Tibial artery (tissue), 4 donors: ENCODE results near the gene SLC25A24.

Source experiments
- DNase-seq, 2 donors: peaks; one replicate each; pipeline ENCODE4 v3.0.0-alpha.2; 2019
- H3K27ac ChIP-seq, 2 donors: fragments of 200-600 bp; sonication (generic) in 1 of 2; 1 replicate in 1 of 2; 2 replicates in 1 of 2; pipeline ENCODE4 v1.5.1; 2018 to 2019; ENCODE audit warnings: mild to moderate bottlenecking in 1 of 2
- H3K27me3 ChIP-seq, 2 donors: fragments of 200-600 bp; sonication (generic) in 1 of 2; one replicate each; pipeline versions ENCODE4 v1.5.1 to v1.6.0; 2016 to 2019
- H3K36me3 ChIP-seq, 3 donors: fragments of 200-600 bp; sonication (generic) in 2 of 3; one replicate each; pipeline ENCODE4 v1.5.1; 2016 to 2019; ENCODE audit warnings: mild to moderate bottlenecking in 2 of 3
- H3K4me1 ChIP-seq, 4 donors: fragments of 200-600 bp; sonication (generic) in 2 of 4; 1 replicate in 3 of 4; 2 replicates in 1 of 4; pipeline ENCODE4 v1.5.1; 2016 to 2019
- H3K4me3 ChIP-seq, 2 donors: fragments of 200-600 bp; sonication (generic) in 1 of 2; 1 replicate in 1 of 2; 2 replicates in 1 of 2; pipeline ENCODE4 v1.5.1; 2018 to 2019; ENCODE audit warnings: mild to moderate bottlenecking in 2 of 2
- H3K9me3 ChIP-seq, 3 donors: fragments of 200-600 bp; sonication (generic) in 1 of 3; one replicate each; pipeline ENCODE4 v1.5.1; 2016 to 2019
- CTCF ChIP-seq, 2 experiments: fragments of 200-600 bp in 1 of 2; fragments of 450-650 bp in 1 of 2; IDR thresholded peaks; one replicate each; pipeline ENCODE4 v1.5.1; 2017 to 2019; ENCODE audit warnings: antibody characterized with exemption in 2 of 2, mild to moderate bottlenecking in 1 of 2, moderate library complexity in 1 of 2
- intact Hi-C: fragments of 100-400 bp; cut with DNase I; formaldehyde crosslinking; loops from one replicate; pipeline ENCODE4 v1.15.0; 2023; ENCODE audit warnings: low total_unique reads

SLC25A24 gene

GRCh38 chr1:108106775-108107174 lies 93.4 kb downstream of the SLC25A24 start:
- no peaks in the 10 kb centered on the region for H3K4me1 ChIP-seq
- H3K27ac ChIP-seq = no peak overlapping the region
- TF ChIP-seq CTCF (IDR thresholded peaks at IDR 0.05) = no peak
- no peak overlapping the region for H3K4me3 ChIP-seq
- intact Hi-C loops = no loop called here
- no peaks in the 10 kb centered on the region for H3K36me3 ChIP-seq
- H3K27me3 ChIP-seq = no peaks in the 10 kb centered on the region
- DNase-seq = no peak
- H3K9me3 ChIP-seq = peaks cover 0 to 11% (median 0%) of the 10 kb centered on the region in 3 donors

- intact Hi-C loops = no loop called here
- DNase-seq = no peak
- TF ChIP-seq CTCF (IDR thresholded peaks at IDR 0.05) = no peak
These were observed 100.0 kb downstream of the SLC25A24 start for GRCh38 chr1:108100148-108100547.

GRCh38 chr1:108097018-108097417 lies 103.1 kb downstream of the SLC25A24 start:
- H3K27ac ChIP-seq = no peak overlapping the region
- H3K9me3 ChIP-seq = no peaks in the 10 kb centered on the region
- no peaks in the 10 kb centered on the region for H3K27me3 ChIP-seq
- no peak for DNase-seq
- no peak for TF ChIP-seq CTCF (IDR thresholded peaks at IDR 0.05)
- intact Hi-C loops = no loop called here
- H3K4me3 ChIP-seq = no peak overlapping the region
- no peaks in the 10 kb centered on the region for H3K36me3 ChIP-seq
- no peaks in the 10 kb centered on the region for H3K4me1 ChIP-seq

More at GRCh38 chr1:108100148-108100547, 100.0 kb downstream of the SLC25A24 start:
- Histone ChIP-seq H3K4me3 (no peak overlapping the region), H3K27me3 (no peaks in the 10 kb centered on the region), H3K9me3 (peaks cover 0 to 1% (median 0%) of the 10 kb centered on the region in 3 donors), H3K4me1 (no peaks in the 10 kb centered on the region), H3K36me3 (no peaks in the 10 kb centered on the region), H3K27ac (no peak overlapping the region)

GRCh38 chr1:108096089-108096488 lies 104.1 kb downstream of the SLC25A24 start:
- H3K4me3 ChIP-seq = no peak overlapping the region
- TF ChIP-seq CTCF (IDR thresholded peaks at IDR 0.05) = no peak
- H3K27me3 ChIP-seq = no peaks in the 10 kb centered on the region
- no peak for DNase-seq
- no peak overlapping the region for H3K27ac ChIP-seq
- H3K4me1 ChIP-seq = no peaks in the 10 kb centered on the region
- no peaks in the 10 kb centered on the region for H3K9me3 ChIP-seq
- intact Hi-C loops = no loop called here
- H3K36me3 ChIP-seq = no peaks in the 10 kb centered on the region

GRCh38 chr1:108089477-108089876 lies 110.7 kb downstream of the SLC25A24 start:
- DNase-seq = no peak
- intact Hi-C loops = no loop called here
- Histone ChIP-seq H3K36me3 (no peaks in the 10 kb centered on the region), H3K9me3 (no peaks in the 10 kb centered on the region), H3K4me1 (no peaks in the 10 kb centered on the region), H3K27me3 (no peaks in the 10 kb centered on the region), H3K27ac (no peak overlapping the region), H3K4me3 (no peak overlapping the region)
- no peak for TF ChIP-seq CTCF (IDR thresholded peaks at IDR 0.05)

- intact Hi-C loops = no loop called here
These were observed 114.5 kb downstream of the SLC25A24 start for GRCh38 chr1:108085628-108086027.

More at GRCh38 chr1:108085628-108086027, 114.5 kb downstream of the SLC25A24 start:
- no peaks in the 10 kb centered on the region for H3K27me3 ChIP-seq
- no peaks in the 10 kb centered on the region for H3K9me3 ChIP-seq
- no peak overlapping the region for H3K27ac ChIP-seq
- H3K36me3 ChIP-seq = no peaks in the 10 kb centered on the region
- no peak overlapping the region for H3K4me3 ChIP-seq
- H3K4me1 ChIP-seq = no peaks in the 10 kb centered on the region
- TF ChIP-seq CTCF (IDR thresholded peaks at IDR 0.05) = no peak
- no peak for DNase-seq
